Kidney (tissue), 14 donors: ENCODE results near the gene RABGEF1. TPM values are rescaled to one million over a fixed set of nuclear protein-coding genes. Genes with fewer than 3 reads are reported as not detected.

Source experiments
- DNase-seq, 5 donors: peaks; one replicate each; pipeline ENCODE4 v3.0.0-alpha.2; 2013 to 2020
- FAIRE-seq: peaks from 2 replicates; lab custom pipeline; 2012; peaks lifted over from hg19 to GRCh38; lab: Jason Lieb, UNC
- H3K27ac ChIP-seq, 2 donors: one replicate each; pipeline ENCODE4 v1.7.0; 2013; ENCODE audit warnings: low read depth in 2 of 2, low read length in 2 of 2, inconsistent platforms in 1 of 2
- H3K27me3 ChIP-seq: one replicate; pipeline ENCODE4 v1.7.1; 2013; ENCODE audit warnings: low read length, inconsistent platforms; ENCODE audit not compliant: control insufficient read depth, insufficient read depth
- H3K36me3 ChIP-seq, 3 donors: one replicate each; pipeline versions ENCODE4 v1.7.0 to v1.7.1; 2013; ENCODE audit warnings: low read length in 3 of 3, control low read depth in 1 of 3, inconsistent platforms in 1 of 3; ENCODE audit not compliant: insufficient read depth in 3 of 3, control insufficient read depth in 2 of 3
- H3K4me1 ChIP-seq, 3 donors: one replicate each; pipeline versions ENCODE4 v1.7.0 to v1.7.1; 2013; ENCODE audit warnings: low read length in 3 of 3, inconsistent platforms in 1 of 3, low read depth in 1 of 3; ENCODE audit not compliant: control insufficient read depth in 2 of 3, insufficient read depth in 2 of 3
- H3K4me3 ChIP-seq, 3 donors: one replicate each; pipeline versions ENCODE4 v1.7.0 to v1.8.1; 2013; ENCODE audit warnings: low read length in 3 of 3, control low read depth in 1 of 3, inconsistent platforms in 1 of 3
- H3K9ac ChIP-seq, 3 donors: one replicate each; pipeline versions ENCODE4 v1.7.0 to v1.7.1; 2013; ENCODE audit warnings: low read length in 3 of 3, control low read depth in 1 of 3, inconsistent platforms in 1 of 3
- H3K9me3 ChIP-seq, 3 donors: one replicate each; pipeline versions ENCODE4 v1.7.0 to v1.7.1; 2013; ENCODE audit warnings: low read length in 3 of 3, control low read depth in 1 of 3, inconsistent platforms in 1 of 3; ENCODE audit not compliant: control insufficient read depth in 2 of 3, insufficient read depth in 1 of 3
- CTCF ChIP-seq: IDR thresholded peaks from 3 replicates; pipeline ENCODE4 v1.5.1; 2012; ENCODE audit warnings: mild to moderate bottlenecking, moderate library complexity, borderline replicate concordance; ENCODE audit not compliant: insufficient read depth; ENCODE audit errors: extremely low read depth
- intact Hi-C: fragments of 100-400 bp; cut with DNase I; formaldehyde crosslinking; loops from one replicate; pipeline ENCODE4 v1.11.1; 2022
- polyA plus RNA-seq: library from polyadenylated mRNA; stranded (reverse); fragments of 350-450 nt; fragmentation: Illumina TruSeq; extraction: RNeasy Lipid Tissue Mini Kit (QIAGEN cat#74804); gene quantifications from one replicate; pipeline ENCODE4 v1.2.3, GENCODE V29; 2014; ENCODE audit warnings: low read depth, low replicate concordance; ENCODE audit not compliant: insufficient read depth
- total RNA-seq: library from RNA; stranded (reverse); fragmentation: NEBNext Ultra II Directional; extraction: Animal tissue kit (Norgen Biotek cat#: 25700); gene quantifications from one replicate; pipeline ENCODE4 v1.2.1, GENCODE V29; 2021
- donor health status: control.
- donor health status: control.
- donor health status: control.
- donor health status: control.
- donor health status: control.
- donor health status: DM: yes; HTN: yes; CAD: no.
- donor health status: Normal renal cell carcinoma (clear cell type).

Gene RABGEF1
- total and polyA plus RNA-seq, 2 donors from 2014 or later, result 12.8 to 26.8 TPM

- Histone ChIP-seq H3K27me3 (no peaks in the 10 kb centered on the region), H3K4me1 (peaks cover 0 to 8% (median 0%) of the 10 kb centered on the region in 3 donors), H3K27ac (no peak overlapping the region), H3K4me3 (no peak overlapping the region), H3K9ac (no peak overlapping the region), H3K36me3 (peaks cover 0 to 2% (median 0%) of the 10 kb centered on the region in 3 donors), H3K9me3 (no peaks in the 10 kb centered on the region)
- intact Hi-C loops, result no loop called here
- no peak for TF ChIP-seq CTCF
- no peak for DNase-seq
- FAIRE-seq, result no peak
Observed at GRCh38 chr7:66743920-66744319, 3.4 kb downstream of the RABGEF1 start.

GRCh38 chr7:66747385-66747784 lies 6.9 kb downstream of the RABGEF1 start:
- Histone ChIP-seq H3K9me3 (no peaks in the 10 kb centered on the region), H3K36me3 (peaks cover 0 to 2% (median 0%) of the 10 kb centered on the region in 3 donors), H3K9ac (no peak overlapping the region), H3K4me1 (peaks cover 0 to 7% (median 0%) of the 10 kb centered on the region in 3 donors), H3K27ac (no peak overlapping the region), H3K4me3 (no peak overlapping the region), H3K27me3 (no peaks in the 10 kb centered on the region)
- intact Hi-C loops, result no loop called here
- FAIRE-seq (no peak), DNase-seq (no peak)
- no peak for TF ChIP-seq CTCF

- H3K27me3 ChIP-seq, result no peaks in the 10 kb centered on the region
- no peak for DNase-seq
- FAIRE-seq, result no peak
- no peak overlapping the region for H3K4me3 ChIP-seq
- peaks cover 0 to 2% (median 0%) of the 10 kb centered on the region in 3 donors for H3K36me3 ChIP-seq
- H3K27ac ChIP-seq, result no peak overlapping the region
- H3K4me1 ChIP-seq, result peaks cover 0 to 7% (median 0%) of the 10 kb centered on the region in 3 donors
- H3K9ac ChIP-seq, result no peak overlapping the region
- intact Hi-C loops, result no loop called here
- H3K9me3 ChIP-seq, result no peaks in the 10 kb centered on the region
- TF ChIP-seq CTCF, result no peak
Observed at GRCh38 chr7:66747881-66748511, 7.5 kb downstream of the RABGEF1 start.

GRCh38 chr7:66748791-66749190 lies 8.3 kb downstream of the RABGEF1 start:
- peaks cover 0 to 7% (median 0%) of the 10 kb centered on the region in 3 donors for H3K4me1 ChIP-seq
- no peak overlapping the region for H3K27ac ChIP-seq
- FAIRE-seq (no peak), DNase-seq (no peak)
- H3K36me3 ChIP-seq, result peaks cover 0 to 2% (median 0%) of the 10 kb centered on the region in 3 donors
- no peaks in the 10 kb centered on the region for H3K9me3 ChIP-seq
- intact Hi-C loops, result no loop called here
- no peak overlapping the region for H3K9ac ChIP-seq
- TF ChIP-seq CTCF, result no peak
- no peaks in the 10 kb centered on the region for H3K27me3 ChIP-seq
- no peak overlapping the region for H3K4me3 ChIP-seq
